Fibroblast of skin of left quadriceps (primary cell): ENCODE data around the gene ADH7.
"Not testable (repeated sequence)": the region's sequence is repeated elsewhere in the genome, so short reads cannot be mapped to it uniquely, and the experiment has no call there.

Experiments used
- DNase-seq, 2 experiments: peaks; one replicate each; pipeline ENCODE4 v3.0.0-alpha.2; 2013; ENCODE audit warnings: low read depth in 2 of 2

ADH7 gene

DNA sequence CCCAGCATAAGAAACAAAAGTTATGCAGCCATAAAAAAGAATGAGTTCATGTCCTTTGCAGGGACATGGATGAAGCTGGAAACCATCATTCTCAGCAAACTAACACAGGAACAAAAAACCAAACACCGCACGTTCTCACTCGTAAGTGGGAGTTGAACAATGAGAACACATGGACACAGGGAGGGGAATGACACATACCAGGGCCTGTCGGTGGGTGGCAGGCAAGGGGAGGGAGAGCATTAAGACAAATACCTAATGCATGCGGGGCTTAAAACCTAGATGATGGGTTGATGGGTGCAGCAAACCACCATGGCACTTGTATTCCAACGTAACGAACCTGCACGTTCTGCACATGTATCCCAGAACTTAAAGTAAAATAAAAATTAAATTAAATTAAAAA lies 19.4 kb downstream of the ADH7 start:
- not testable (repeated sequence) for DNase-seq

DNA sequence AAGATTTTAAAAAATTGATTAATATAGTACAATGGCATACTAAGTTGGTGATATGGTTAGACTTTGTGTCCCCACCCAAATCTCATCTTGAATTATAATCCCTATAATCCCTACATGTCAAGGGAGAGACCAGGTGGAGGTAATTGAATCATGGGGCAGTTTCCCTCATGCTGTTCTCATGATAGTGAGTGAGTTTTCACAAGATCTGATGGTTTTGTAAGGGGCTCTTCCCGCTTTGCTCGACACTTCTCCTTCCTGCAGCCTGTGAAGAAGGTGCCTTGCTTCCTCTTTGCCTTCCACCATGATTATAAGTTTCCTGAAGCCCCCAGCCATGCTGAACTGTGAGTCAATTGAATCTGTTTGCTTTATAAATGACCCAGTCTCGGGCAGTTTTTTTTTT lies 20.2 kb downstream of the ADH7 start:
- not testable (repeated sequence) for DNase-seq

DNA sequence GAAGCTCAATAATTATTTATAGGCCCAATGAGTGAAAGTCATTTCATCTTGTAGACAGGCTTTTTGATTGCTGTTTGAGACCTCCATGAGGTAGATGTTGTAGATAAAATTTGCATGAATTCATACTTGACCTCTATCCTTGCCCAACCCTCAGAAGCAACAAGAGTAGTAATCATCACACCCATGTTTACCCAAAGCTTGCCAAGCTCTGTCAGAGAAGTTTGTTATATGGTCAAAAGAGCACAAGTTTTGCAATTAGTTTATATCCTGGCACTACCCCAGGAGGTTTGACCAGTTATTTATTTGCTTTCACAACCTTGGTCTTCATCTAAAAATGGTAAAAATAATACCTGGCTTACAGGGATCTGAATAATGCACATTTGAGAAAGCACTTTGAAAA lies 20.7 kb downstream of the ADH7 start:
- DNase-seq, result no peak

DNA sequence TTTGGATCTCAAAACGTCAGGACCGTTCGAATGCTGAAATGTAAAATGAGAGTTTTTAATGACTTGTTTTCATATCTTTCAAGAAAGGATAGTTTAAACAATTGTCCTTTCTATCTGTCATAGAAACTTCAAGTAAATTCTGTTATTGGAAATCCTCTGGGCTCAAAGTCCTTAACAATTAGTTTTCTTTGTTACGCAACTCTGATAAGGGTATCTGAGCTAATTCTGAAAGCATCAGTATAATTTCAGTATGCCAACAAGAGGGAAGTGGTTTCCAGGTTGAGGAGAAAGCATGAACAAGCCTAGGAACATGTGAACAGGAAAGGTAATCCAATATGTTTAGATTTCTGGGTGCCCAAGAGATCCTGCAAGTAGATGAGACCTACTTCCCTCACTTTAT lies 22.0 kb downstream of the ADH7 start:
- no peak for DNase-seq

DNA sequence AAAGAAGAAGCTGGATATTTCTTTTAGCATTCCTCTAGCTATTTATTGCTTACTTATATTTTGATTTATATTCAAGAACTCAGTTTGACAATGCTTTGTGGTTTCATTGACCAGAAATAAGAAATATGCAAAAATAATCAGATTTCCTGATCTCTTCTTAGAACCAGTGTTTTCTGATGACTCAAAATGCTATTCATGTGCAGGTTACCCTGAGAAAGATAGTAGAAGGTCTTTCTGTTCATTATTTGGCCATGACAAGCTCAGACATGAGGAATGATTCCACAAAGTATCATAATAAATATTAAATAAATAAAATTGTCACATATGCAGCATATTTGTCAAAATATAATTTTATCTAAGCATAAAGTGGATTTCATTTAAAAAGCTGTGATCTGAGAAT lies 24.1 kb downstream of the ADH7 start:
- DNase-seq, result no peak

DNA sequence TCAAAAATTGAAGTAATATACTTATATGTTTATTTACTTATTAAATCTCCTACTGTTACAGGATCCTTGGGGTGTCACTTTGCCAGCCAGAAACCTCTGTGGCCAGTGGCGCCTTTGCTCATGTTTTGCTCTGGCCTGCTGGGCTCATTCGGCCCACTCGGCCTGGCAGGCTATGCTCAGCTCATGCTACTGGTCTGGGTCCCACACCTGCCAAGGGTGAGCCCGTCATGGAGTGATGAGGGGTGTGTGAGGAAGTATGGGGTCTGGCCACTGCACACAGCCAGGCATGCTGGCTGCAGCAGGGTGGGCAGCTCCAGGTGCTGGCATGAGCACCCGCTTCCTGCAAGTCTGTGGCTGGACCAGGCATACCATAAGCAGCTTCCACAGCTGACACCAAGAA lies 25.1 kb downstream of the ADH7 start:
- DNase-seq, result no peak

DNA sequence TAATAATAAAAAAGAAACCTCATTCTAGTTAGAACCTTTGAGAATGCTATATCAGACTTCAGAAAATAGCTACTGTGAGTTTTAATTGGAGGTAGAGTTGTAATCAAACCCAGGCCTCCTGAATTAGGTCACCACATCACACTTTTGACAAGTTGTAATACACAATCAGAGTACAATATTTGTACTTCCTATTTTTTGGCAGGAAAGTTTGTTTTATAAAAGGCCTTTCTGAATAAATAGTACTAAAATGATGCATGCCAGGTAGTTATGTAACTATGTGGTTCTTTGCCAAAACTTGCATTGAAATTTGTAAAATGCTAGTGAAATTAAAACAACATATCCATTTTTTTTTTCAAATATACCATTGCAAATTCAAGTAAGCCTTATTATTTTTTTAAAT lies 26.8 kb downstream of the ADH7 start:
- no peak for DNase-seq

DNA sequence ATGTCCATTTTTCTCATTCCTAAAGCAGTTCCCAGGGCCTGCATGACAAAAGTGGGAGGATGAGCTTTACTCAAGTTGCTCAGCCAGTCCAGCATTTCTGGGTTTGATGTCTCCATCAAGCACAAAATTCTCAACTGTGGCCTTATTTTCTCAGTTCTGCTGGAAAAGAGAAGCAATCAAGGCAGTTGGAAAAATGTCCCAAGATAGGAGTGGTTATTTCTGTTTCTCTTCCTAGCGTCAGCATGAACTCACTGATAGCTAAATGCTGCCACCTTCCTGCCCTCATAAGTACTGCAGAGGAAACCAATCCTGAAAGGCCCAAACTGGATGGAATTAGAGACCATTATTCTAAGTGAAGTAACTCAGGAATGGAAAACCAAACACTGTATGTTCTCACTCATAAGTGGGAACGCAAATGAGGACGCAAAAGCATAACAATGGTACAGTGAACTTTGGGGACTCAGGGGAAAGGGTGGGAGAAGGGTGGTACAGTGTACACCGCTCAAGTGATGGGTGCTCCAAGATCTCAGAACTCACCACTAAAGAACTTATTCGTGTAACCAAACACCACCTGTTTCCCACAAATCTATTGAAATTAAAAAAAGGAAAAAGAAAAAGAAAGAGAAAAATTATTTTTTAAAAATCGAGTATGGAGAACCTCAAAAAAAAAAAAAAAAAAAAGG lies 29.6 kb downstream of the ADH7 start:
- peak; percentile 58 to 60 for DNase-seq

DNA sequence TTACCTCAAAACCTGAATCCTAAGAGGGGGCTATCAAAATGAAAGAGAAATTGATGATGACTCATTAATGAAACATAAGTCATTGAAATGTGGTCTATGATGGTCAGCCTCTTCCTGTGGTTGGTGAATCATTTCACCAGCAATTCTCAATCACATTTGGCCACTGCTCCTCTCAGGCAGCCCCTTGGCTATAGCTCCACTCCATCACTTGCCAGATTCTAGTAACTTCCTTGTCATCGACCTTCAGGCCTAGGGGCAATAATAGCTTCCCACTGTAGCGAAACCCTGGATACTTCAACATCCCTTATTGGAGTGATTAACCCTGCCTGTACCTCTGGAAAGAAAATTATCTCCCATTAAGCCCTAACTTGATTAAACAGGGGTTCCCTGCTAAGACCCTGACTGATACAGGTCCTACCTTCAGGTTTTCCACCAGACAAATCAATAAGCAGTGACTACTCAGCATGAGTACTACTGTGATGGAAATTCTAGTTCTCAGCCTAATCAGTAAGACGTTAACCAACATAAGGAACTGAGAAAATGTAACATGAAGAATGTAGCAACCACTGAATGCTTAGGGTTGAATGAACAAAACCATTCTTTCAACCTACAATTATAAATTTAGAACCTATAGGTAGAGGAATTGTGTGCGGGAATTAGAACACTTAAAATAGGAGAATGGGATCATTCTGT lies 30.4 kb downstream of the ADH7 start:
- DNase-seq, result peak; percentile 71 to 75

DNA sequence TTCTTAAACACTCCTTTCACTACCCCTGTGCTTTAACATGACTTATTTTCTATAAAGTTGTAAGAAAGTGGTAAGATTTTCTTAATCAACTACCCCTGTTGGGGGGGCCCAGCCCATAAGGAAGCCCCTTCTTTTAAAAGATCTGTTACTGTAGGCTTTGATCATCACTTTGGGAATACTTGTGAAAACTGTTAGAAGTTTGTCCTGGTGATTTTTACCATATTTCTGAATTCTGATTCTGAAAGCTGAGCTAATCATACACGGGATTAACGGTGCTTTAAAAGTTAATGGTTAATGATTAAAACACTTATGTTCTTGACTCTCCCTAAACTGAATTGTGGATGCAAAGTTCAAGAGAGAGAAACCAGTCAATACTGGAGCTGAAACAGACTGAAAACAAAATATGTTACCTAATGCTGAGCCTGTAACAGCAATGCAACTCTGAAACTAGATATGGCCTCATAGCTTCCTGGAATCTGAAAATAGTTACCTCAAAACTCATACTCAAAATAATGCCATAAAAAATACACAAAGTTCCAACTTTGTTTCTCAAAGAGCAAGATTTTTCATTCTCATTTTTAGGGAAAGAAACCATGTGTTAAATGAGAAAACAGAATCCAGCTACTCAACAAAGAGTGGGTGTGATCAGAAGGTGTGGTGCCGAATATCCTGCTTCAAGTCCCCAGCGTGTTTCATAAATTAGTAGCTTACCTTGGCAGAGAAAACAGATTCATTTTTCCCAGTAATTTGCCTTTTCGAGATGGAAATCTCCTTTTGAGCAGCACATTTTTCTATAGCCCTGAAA lies 31.6 kb downstream of the ADH7 start:
- no peak for DNase-seq

DNA sequence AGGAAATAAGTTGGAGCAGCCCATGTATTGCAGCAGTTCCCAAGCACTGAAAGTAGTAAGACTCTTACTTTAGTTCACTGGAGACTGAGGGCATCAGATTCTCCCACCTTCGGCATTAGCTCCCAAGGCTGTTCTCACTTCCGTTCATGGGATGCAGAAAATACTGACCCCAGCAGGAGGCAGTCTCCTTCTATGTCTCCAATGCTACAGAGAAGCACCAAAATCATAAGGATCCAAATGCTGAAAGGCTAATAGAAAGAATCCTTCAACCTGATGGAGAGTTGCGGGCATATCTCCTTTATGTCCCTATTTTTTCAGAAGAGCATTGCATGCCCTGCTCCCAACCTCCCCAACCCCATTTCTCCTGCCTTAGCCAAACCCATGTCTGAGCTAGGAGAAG lies 32.4 kb downstream of the ADH7 start:
- DNase-seq, result no peak

DNA sequence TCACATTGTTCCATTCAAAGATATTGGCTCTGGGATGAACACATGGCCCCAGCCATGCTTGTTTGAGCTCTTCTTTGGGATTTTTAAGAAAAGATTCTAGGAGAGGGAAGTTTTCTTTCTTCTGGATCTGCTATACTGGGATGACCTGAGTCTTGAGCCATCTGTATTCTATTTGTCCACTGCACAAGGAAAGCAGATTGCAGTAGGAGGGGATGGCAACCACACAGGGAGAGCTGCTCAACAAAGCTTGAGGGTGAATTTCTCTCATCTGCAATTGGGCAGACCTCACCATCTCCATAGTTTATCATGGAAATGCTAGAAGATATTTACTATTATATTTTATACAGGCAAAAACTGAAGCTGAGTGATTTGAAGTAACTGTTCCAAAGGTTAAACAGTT lies 34.3 kb downstream of the ADH7 start:
- no peak for DNase-seq

DNA sequence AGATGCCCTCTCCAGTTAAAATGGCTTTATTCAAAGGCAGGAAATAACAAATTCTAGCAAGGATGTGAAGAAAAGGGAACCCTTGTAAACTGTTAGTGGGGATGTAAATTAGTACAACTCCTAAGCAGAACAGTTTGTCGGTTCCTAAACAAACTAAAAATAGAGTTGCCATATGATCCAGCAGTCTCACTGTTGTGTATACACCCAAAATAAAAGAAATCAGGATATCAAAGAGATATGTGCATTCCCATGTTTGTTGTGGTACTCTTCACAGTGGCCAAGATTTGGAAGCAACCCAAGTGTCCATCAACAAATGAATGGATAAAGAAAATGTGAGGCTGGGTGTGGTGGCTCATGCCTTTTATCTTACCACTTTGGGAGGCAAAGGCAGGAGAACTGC lies 36.1 kb downstream of the ADH7 start:
- no peak for DNase-seq

DNA sequence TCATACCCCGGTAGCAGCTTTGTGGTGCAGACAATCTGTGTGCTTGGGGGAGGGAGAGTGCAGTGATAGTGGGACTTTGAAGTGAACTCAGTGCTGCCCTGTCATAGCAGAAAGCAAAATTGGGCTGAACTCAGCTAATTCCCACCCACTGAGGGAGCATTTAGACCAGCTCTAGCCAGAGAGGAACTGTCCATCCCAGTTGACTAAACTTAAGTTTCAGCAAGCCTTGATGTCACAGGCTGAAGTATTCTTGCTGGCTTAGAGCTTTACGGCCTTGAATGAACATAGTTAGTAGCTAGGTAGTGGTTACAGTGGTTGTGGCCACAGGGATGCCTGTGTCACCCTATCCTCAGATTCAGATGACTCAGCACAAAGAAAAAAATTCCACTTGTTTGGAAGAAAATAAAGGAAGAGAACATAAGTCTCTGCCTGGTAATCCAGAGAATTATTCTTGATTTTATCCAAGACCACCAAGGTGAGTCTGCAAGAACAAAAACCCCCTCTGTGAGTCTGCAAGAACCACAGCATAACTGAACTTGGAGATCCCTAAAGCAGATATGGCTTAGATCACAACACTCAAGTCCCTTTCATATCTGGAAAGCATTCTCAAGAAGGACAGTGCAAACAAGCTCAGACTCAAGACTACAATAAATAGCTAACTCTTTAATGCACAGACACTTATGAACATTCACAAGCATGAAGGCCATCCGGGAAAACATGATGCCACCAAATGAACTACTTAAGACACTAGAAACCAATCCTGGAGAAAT lies 39.4 kb downstream of the ADH7 start:
- DNase-seq, result no peak

DNA sequence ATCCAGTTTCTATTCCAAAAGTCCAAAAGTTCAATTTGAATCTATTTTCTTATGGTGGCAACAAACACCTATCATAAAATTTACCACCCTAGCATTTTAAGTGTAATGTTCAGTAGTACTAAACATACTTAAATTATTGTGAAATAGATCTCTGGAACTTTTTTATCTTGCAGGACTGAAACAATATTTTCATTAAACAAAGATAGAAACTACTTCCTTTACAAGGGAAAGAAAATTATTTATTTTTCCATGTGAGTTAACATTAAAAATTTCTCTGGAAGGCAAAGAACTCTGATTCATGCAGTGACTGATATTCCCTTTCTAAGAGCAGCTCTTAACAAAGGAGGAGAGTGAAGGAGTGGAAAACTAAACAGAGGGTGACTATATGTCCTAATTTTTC lies 40.2 kb downstream of the ADH7 start:
- DNase-seq, result no peak

DNA sequence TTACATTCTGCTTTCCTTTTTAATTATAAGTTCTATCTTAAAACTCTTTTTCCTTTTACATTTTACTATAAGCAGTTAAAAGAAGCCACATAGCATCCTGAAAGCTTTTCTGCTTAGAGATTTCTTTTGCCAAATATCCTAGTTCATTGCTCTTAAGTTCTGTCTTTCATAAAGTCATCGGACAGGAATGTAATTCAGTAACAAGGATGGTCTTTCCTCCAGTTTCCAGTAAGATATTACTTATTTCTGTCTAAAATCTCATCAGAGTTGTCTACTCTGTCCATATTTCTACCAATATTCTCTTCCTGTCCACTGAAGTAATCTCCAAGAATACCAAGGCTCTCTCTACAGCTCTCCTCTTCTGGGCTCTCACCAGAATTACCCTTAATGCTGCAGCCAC lies 45.1 kb downstream of the ADH7 start:
- DNase-seq, result no peak

DNA sequence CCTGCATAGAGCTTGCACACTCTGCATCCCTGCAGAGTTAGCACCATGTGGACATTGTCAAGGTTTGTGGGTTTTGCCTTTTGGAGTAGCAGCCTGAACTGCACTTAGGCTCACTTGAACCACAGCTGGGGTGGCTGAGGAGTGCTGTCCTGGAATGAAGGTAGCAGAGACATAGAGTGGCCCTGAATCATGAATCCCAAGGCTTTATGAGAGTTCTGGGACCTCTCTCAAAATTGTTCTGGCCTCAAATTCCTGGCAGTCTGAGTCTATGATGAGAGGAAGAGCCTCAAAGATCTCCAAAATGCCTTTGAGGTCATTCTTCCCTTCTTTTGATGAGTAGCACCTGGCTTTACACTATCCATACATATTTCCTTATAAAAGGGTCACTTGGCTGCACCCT lies 45.5 kb downstream of the ADH7 start:
- no peak for DNase-seq

DNA sequence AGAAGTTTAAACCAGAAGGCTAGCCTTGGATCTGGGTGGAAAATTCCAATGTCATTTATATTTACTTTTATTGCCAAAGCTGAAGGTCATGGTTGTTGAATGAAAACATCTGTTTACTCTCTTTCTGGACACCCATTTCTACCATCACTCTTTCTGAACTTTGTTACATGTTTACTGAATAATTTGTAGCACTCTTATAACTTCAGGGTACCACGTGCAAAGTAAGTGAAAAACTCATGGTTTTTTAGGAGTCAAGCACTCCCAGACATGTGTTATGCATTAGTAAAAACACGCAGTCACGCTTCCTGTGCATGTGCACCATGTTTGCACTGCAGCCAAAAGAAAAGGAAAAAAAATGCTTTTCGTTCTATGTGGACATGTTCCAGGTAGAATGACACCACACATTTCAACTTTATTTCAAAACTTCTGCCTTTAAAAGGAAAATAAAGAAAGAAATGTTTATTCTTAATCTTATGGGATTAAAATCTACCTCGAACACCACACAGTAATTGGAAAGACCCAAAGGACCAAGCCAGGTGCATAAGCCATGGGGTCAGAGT lies 51.2 kb downstream of the ADH7 start:
- DNase-seq, result peak; percentile 87 to 90

DNA sequence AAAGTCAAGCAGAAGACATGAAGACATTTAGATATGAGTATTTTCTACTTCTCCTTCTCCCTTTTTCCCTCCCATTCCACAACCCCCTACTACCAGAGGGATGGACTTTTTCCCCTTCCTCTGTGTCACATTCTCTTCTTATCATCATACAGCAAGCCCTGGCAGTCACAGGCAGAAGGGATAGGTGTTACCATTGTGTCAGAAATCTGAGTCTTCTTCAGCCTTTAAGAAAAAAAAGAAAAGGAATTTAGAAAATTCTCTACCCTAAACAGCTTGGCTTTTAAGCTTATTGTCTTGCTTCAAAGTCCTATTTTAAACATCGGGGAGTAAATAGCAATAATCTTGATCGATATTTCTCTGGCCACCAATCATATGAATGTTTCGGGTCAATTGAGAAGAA lies 51.7 kb downstream of the ADH7 start:
- no peak for DNase-seq

DNA sequence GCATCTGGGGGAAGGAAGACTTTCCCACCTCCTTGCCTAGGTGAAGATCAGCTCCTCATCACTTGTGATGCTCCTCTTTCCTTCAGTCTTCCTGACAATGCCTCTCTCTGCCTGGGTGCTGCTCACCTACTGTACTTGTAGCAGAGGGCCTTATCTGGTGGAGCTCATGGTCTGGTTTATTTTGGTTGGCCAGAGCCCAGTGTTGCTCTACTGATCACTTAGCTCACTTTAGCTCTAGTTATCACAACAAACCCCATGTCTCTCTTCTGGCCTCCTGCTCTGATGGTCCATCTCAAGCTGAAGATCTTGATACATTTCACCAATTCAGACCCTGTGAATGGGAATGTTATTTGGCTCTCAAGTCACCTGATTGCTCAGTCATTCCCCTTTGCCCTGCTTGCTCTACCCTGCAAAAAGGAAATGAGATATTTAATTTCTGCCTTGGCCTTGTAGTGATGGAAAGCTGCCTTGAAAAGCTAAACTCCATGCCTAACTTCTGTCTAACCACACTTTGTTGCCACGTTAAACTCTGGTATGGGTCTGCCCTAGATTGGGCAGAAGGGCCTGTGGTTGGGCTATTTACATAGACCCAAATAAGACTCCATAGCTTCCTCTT lies 52.3 kb downstream of the ADH7 start:
- DNase-seq, result no peak

DNA sequence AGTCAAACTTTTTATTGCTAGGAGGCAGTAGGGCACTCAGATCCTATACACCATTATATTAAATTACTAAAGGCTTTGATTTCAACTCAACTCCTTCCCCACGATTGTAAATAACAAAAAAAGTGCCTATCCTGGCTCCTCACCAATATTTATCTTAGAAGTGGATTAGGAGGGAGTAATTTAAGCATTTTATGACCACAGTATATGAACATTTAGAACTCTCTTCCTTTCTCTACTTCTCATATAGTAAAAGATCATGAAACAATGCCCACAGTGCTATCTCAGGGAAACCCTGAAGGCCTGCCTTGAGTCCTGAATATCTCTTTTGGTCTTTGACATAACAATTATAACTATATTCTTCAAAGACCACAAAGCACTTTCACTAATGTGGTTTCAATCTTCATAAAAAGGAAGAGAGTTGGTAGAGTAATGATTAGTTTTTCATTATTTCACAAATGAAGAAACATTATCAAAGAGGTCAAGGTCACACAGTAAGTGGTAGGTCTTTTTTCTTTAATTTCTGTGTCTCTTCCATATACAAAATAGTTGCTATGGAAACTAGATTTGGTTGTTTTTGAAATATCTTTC lies 53.5 kb downstream of the ADH7 start:
- DNase-seq, result no peak
